VCaP (cell line): ENCODE data around the gene AUP1.

Experiments
- H3K27ac ChIP-seq: fragments of 450-650 bp; 2 replicates; pipeline ENCODE4 v1.5.1; 2017
- CTCF ChIP-seq: fragments of 450-650 bp; conservative IDR thresholded peaks from 2 replicates; pipeline ENCODE4 v1.5.1; 2017; ENCODE audit warnings: mild to moderate bottlenecking, moderate library complexity

Gene AUP1

GRCh38 chr2:74488643-74489481 is 40.6 kb downstream of the AUP1 start:
- no peak for TF ChIP-seq CTCF
- H3K27ac ChIP-seq: no peak overlapping the region

DNA sequence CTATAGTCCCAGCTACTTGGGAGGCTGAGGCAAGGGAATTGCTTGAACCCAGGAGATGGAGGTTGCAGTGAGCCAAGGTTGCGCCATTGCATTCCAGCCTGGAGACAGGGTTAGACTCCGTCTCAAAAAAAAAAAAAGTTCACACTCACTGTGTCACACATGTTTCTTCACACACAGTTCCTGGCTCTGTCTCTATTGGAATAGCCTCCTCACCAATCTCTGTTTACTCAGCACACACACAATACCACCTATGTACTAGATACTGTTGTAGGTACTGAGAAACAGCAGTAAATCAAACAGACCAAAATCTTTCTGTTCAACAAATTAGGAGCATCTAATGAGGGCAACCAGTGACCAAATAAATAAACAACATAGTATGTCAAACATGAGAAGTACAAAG is 43.4 kb downstream of the AUP1 start:
- TF ChIP-seq CTCF: no peak
- H3K27ac ChIP-seq: no peak overlapping the region

- H3K27ac ChIP-seq: peak overlapping the region; percentile 86
These were observed 45.8 kb downstream of the AUP1 start for GRCh38 chr2:74483675-74484164.

GRCh38 chr2:74482801-74483674 is 46.5 kb downstream of the AUP1 start, which contains the start of the genes CCDC142 and TTC31:
Gene CCDC142, minus strand, starts transcription at chr2:74482998. Its CDS starts 161 bp downstream, at chr2:74482837.
Gene TTC31, plus strand, starts transcription at chr2:74483081. Its CDS starts 15 bp downstream, at chr2:74483096.
- peak; percentile 91 for TF ChIP-seq CTCF
- peak within 1 kb of the TSS; percentile 86 for H3K27ac ChIP-seq

DNA sequence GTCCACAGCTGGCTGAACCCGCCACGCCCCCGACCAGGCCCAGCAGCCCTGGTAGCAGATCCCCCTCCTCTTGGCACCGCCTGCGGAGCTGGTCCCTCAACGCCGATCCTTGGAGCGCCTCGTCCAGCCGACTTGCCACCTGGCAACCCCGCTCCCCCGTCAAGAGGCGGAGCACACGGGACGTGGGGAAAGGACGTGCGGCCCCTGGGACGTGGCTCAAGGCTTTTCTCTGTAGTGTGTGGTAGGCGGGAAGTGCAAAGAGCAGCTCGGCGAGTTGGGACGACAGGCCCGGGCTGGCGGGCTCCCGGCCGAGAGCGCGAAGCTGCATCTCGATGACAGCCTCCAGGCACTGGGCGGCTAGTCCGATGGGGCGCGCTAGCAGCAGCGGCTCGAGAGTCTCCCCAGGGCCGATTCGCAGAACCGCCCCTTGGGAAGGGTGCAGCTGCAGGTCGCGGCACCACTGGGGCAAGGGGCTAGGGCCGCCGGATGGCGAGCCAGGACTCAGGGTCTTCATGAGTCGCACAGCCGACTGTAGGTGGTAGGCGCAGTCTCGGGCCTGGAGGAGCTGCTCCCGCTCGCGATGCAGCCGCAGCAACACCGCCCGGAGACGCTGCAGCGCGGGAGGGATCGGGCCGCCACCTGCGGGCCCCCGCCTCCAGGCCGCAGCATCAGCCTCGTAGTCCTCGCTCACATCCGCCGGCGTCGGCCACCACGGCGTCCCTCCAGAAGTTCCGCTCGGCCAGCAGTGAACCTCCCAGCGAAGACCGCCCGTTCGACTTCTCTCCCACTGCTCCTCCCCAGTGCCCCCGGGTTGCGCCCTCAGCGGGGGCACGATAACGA is 47.3 kb downstream of the AUP1 start:
- no peak for TF ChIP-seq CTCF
- peak overlapping the region; percentile 86 for H3K27ac ChIP-seq

GRCh38 chr2:74481431-74481830 is 48.1 kb downstream of the AUP1 start:
- TF ChIP-seq CTCF: no peak
- peak overlapping the region; percentile 86 for H3K27ac ChIP-seq
